ENCODE data around the gene EED. TPM values are rescaled to one million over a fixed set of nuclear protein-coding genes. Genes with fewer than 3 reads are reported as not detected.

The EED gene
- total and polyA plus RNA-seq, 2 donors from 2014 or later, result 14.9 to 21.1 TPM

GRCh38 chr11:86245369-86246292 is 1.1 kb downstream of the EED start:
- DNase-seq, result peak in 1 of 5 donors; percentile 48

DNA sequence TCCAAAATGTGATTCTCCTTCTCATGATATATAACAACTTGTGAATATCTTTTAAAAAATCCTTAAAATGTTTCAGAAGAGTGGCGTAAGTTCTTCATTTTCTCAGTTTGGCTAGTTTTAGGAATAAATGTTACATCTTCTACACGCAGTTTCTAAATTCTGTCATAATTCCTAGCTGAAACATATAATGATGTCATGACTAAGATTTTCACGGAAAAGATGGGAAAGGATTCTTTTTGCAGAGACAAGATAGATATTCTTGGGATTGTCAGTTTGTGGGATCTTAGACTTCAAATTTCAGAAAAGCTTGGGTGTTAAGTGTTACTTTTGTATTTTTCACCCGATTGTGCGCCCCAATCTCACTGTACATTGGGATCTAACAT is 1.7 kb downstream of the EED start:
- intact Hi-C loops (cut with DNase I), result no loop called here
- Histone ChIP-seq H3K4me3 (ENCODE audit: low read length in 3 of 3) (peak overlapping the region; percentile 89 to 99 (median 93)), H3K27ac (ENCODE audit: low read depth in 2 of 2, low read length in 2 of 2) (no peak overlapping the region), H3K36me3 (ENCODE audit: control insufficient read depth in 2 of 3, insufficient read depth in 3 of 3, low read length in 3 of 3) (no peaks in the 10 kb centered on the region), H3K9me3 (ENCODE audit: control insufficient read depth in 2 of 3, insufficient read depth in 1 of 3, low read length in 3 of 3) (no peaks in the 10 kb centered on the region), H3K27me3 (ENCODE audit: control insufficient read depth, insufficient read depth, low read length) (no peaks in the 10 kb centered on the region), H3K4me1 (ENCODE audit: control insufficient read depth in 2 of 3, insufficient read depth in 2 of 3, low read depth in 1 of 3, low read length in 3 of 3) (peaks cover 0 to 14% (median 8%) of the 10 kb centered on the region in 3 donors), H3K9ac (ENCODE audit: low read length in 3 of 3) (peak overlapping the region; percentile 59 to 97 (median 90))
- TF ChIP-seq, protein P1, sequence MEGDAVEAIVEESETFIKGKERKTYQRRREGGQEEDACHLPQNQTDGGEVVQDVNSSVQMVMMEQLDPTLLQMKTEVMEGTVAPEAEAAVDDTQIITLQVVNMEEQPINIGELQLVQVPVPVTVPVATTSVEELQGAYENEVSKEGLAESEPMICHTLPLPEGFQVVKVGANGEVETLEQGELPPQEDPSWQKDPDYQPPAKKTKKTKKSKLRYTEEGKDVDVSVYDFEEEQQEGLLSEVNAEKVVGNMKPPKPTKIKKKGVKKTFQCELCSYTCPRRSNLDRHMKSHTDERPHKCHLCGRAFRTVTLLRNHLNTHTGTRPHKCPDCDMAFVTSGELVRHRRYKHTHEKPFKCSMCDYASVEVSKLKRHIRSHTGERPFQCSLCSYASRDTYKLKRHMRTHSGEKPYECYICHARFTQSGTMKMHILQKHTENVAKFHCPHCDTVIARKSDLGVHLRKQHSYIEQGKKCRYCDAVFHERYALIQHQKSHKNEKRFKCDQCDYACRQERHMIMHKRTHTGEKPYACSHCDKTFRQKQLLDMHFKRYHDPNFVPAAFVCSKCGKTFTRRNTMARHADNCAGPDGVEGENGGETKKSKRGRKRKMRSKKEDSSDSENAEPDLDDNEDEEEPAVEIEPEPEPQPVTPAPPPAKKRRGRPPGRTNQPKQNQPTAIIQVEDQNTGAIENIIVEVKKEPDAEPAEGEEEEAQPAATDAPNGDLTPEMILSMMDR (IDR thresholded peaks at IDR 0.05; ENCODE audit: borderline replicate concordance, extremely low read depth, insufficient read depth), result no peak
- DNase-seq (peak in 1 of 5 donors; percentile 4), FAIRE-seq (no peak)

More at GRCh38 chr11:86245369-86246292, 1.1 kb downstream of the EED start:
- intact Hi-C loops (cut with DNase I), result no loop called here
- TF ChIP-seq, protein P1 (IDR thresholded peaks at IDR 0.05; ENCODE audit: borderline replicate concordance, extremely low read depth, insufficient read depth), result no peak
- peak overlapping the region; percentile 89 to 99 (median 93) for H3K4me3 ChIP-seq (ENCODE audit: low read length in 3 of 3)
- H3K36me3 ChIP-seq (ENCODE audit: control insufficient read depth in 2 of 3, insufficient read depth in 3 of 3, low read length in 3 of 3), result no peaks in the 10 kb centered on the region
- FAIRE-seq, result no peak
- peak overlapping the region; percentile 97 to 98 for H3K27ac ChIP-seq (ENCODE audit: low read depth in 2 of 2, low read length in 2 of 2)
- H3K9me3 ChIP-seq (ENCODE audit: control insufficient read depth in 2 of 3, insufficient read depth in 1 of 3, low read length in 3 of 3), result no peaks in the 10 kb centered on the region
- peak overlapping the region; percentile 90 to 97 (median 91) for H3K9ac ChIP-seq (ENCODE audit: low read length in 3 of 3)
- H3K4me1 ChIP-seq (ENCODE audit: control insufficient read depth in 2 of 3, insufficient read depth in 2 of 3, low read depth in 1 of 3, low read length in 3 of 3), result peaks cover 0 to 14% (median 8%) of the 10 kb centered on the region in 3 donors
- no peaks in the 10 kb centered on the region for H3K27me3 ChIP-seq (ENCODE audit: control insufficient read depth, insufficient read depth, low read length)

DNA sequence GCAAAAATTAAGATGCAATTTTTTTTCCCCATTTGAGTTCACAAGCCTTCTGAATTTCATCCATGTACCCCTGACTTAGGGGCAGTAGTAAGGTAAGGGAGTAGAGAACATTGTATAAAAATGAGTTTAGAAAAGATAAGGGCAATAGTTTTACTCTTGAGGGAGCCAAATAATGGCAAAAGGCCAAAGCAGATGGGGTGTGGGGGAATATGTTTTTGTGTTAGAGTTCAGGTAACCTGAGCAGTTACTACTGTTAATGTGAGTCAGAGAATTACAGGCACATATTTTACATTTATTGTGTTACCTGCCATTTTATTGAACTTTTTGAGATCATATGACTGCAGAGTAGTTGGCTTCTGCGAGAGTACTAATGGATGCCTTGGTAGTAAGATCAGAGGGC is 3.1 kb downstream of the EED start:
- TF ChIP-seq, protein P1 (IDR thresholded peaks at IDR 0.05; ENCODE audit: borderline replicate concordance, extremely low read depth, insufficient read depth), result no peak
- Histone ChIP-seq H3K27me3 (ENCODE audit: control insufficient read depth, insufficient read depth, low read length) (no peaks in the 10 kb centered on the region), H3K4me1 (ENCODE audit: control insufficient read depth in 2 of 3, insufficient read depth in 2 of 3, low read depth in 1 of 3, low read length in 3 of 3) (peaks cover 0 to 14% (median 10%) of the 10 kb centered on the region in 3 donors), H3K4me3 (ENCODE audit: low read length in 3 of 3) (no peak overlapping the region), H3K36me3 (ENCODE audit: control insufficient read depth in 2 of 3, insufficient read depth in 3 of 3, low read length in 3 of 3) (no peaks in the 10 kb centered on the region), H3K9ac (ENCODE audit: low read length in 3 of 3) (no peak overlapping the region), H3K27ac (ENCODE audit: low read depth in 2 of 2, low read length in 2 of 2) (no peak overlapping the region), H3K9me3 (ENCODE audit: control insufficient read depth in 2 of 3, insufficient read depth in 1 of 3, low read length in 3 of 3) (no peaks in the 10 kb centered on the region)
- DNase-seq (peak in 1 of 5 donors; percentile 15), FAIRE-seq (no peak)
- intact Hi-C loops (cut with DNase I), result no loop called here
